NK-92 treated with Interleukin-12 subunit alpha and Interleukin-12 subunit beta, amount 100 ng/mL, for 24 hours (cell line): ENCODE measurements around the gene CWF19L1.
"Not testable (repeated sequence)": the region's sequence is repeated elsewhere in the genome, so short reads cannot be mapped to it uniquely, and the experiment has no call there.

Experiments
- DNase-seq: peaks from one replicate; lab custom pipeline; 2025; lab: John Stamatoyannopoulos, UW

The CWF19L1 gene

GRCh38 chr10:100267239-100268104 is at the start of gene CWF19L1:
CWF19L1 (minus strand) TSS chr10:100267638; CDS start chr10:100267593, 45 bp downstream.
- DNase-seq = peak; percentile 59

GRCh38 chr10:100315615-100316014 is 48.2 kb upstream of the CWF19L1 start:
- no peak for DNase-seq

- DNase-seq = no peak
These were observed 43.9 kb upstream of the CWF19L1 start for GRCh38 chr10:100311298-100311697.

- DNase-seq = no peak
These were observed 40.2 kb upstream of the CWF19L1 start for GRCh38 chr10:100307684-100308083.

- DNase-seq = no peak
These were observed 39.4 kb upstream of the CWF19L1 start for GRCh38 chr10:100306861-100307260.

- DNase-seq = no peak
These were observed 37.0 kb upstream of the CWF19L1 start for GRCh38 chr10:100304414-100304813.

- DNase-seq = no peak
These were observed 36.4 kb upstream of the CWF19L1 start for GRCh38 chr10:100303724-100304319.

GRCh38 chr10:100301123-100301522 is 33.7 kb upstream of the CWF19L1 start:
- not testable (repeated sequence) for DNase-seq

GRCh38 chr10:100297242-100297641 is 29.8 kb upstream of the CWF19L1 start:
- no peak for DNase-seq

GRCh38 chr10:100293066-100293465 is 25.6 kb upstream of the CWF19L1 start:
- no peak for DNase-seq

- not testable (repeated sequence) for DNase-seq
These were observed 24.9 kb upstream of the CWF19L1 start for GRCh38 chr10:100292300-100292699.

GRCh38 chr10:100291356-100291755 is 23.9 kb upstream of the CWF19L1 start:
- no peak for DNase-seq

GRCh38 chr10:100289641-100290040 is 22.2 kb upstream of the CWF19L1 start:
- no peak for DNase-seq

- no peak for DNase-seq
These were observed 20.8 kb upstream of the CWF19L1 start for GRCh38 chr10:100288196-100288595.

GRCh38 chr10:100287756-100288155 is 20.3 kb upstream of the CWF19L1 start:
- no peak for DNase-seq

- DNase-seq = peak; percentile 77
These were observed 18.9 kb upstream of the CWF19L1 start, which contains the start of gene BLOC1S2 for GRCh38 chr10:100286051-100287033. BLOC1S2 (minus strand) TSS chr10:100286680; CDS start chr10:100286659, 21 bp downstream.

- not testable (repeated sequence) for DNase-seq
These were observed 17.9 kb upstream of the CWF19L1 start for GRCh38 chr10:100285326-100285725.

- DNase-seq = no peak
These were observed 15.5 kb upstream of the CWF19L1 start for GRCh38 chr10:100282907-100283306.

- DNase-seq = not testable (repeated sequence)
These were observed 9.5 kb upstream of the CWF19L1 start for GRCh38 chr10:100276971-100277370.

GRCh38 chr10:100265821-100266485 is 1.5 kb downstream of the CWF19L1 start:
- no peak for DNase-seq

GRCh38 chr10:100254191-100254590 is 13.2 kb downstream of the CWF19L1 start:
- DNase-seq = no peak
